ENCODE results near the gene PAFAH1B1.

PAFAH1B1 gene

DNA sequence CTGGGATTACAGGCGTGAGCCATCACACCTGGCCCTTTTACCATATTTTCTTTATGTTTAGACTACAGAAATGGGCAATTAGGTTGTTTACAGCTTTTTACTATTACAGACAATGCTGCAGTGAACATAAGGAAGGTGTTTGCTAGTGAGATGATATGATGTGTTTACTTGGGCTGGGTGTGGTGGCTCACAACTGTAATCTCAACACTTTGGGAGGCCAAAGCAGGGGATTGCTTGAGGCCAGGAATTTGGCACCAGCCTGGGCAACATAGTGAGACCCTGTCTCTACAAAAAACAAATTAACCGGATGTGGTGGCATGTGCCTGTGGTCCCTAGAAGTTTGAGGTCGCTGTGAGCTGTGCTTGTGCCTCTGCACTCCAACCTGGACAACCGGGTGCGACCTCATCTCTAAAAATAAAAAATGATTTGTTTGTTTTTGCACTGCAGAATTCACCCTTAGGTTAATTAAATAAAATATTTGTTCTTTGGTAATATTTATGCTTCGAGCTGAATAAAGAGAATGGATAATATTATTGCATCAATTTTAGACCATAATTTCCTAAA is 15.0 kb downstream of the PAFAH1B1 start:
- Histone ChIP-seq H2BK120ac (ENCODE audit: insufficient read depth, low read length, poor library complexity) (no peak overlapping the region), H3K4me2 (ENCODE audit: low read length) (no peak overlapping the region), H3K4ac (ENCODE audit: low read depth, low read length) (peak overlapping the region; percentile 74), H2BK5ac (ENCODE audit: low read depth, low read length, poor library complexity) (no peak overlapping the region), H4K12ac (ENCODE audit: low read depth, low read length) (no peak overlapping the region), H4K91ac (ENCODE audit: low read depth, low read length) (no peak overlapping the region), H2BK12ac (ENCODE audit: low read length) (no peak overlapping the region), H3K4me3 (ENCODE audit: low read depth, low read length) (no peak overlapping the region), H3K4me1 (ENCODE audit: control insufficient read depth in 1 of 2, insufficient read depth in 2 of 2, low read length in 2 of 2) (no peaks in the 10 kb centered on the region), H2AFZ (ENCODE audit: insufficient read depth, low read length, poor library complexity) (no peak overlapping the region), H3K27ac (ENCODE audit: low read depth, low read length) (no peak overlapping the region), H3K23ac (ENCODE audit: low read length) (no peak overlapping the region), H4K8ac (ENCODE audit: low read depth, low read length) (no peak overlapping the region), H3K79me2 (ENCODE audit: control insufficient read depth, insufficient read depth, low read length, poor library complexity) (peaks cover 36% of the 10 kb centered on the region), H3K79me1 (ENCODE audit: low read length) (no peaks in the 10 kb centered on the region), H2AK5ac (ENCODE audit: low read length) (no peak overlapping the region), H3K36me3 (ENCODE audit: control insufficient read depth in 1 of 2, insufficient read depth in 2 of 2, low read length in 2 of 2) (peaks cover 5 to 9% of the 10 kb centered on the region in 2 experiments), H3K18ac (ENCODE audit: low read length) (no peak overlapping the region), H3K9me3 (ENCODE audit: insufficient read depth, low read depth, low read length) (peaks cover 2% of the 10 kb centered on the region), H3K27me3 (ENCODE audit: insufficient read depth, low read length) (no peaks in the 10 kb centered on the region), H3K14ac (ENCODE audit: low read length) (no peak overlapping the region), H3K9ac (ENCODE audit: low read length) (no peak overlapping the region)
- no peak for DNase-seq
- no CpG with 5 or more reads among the region's 6 CpGs for WGBS (ENCODE audit: extremely low coverage, insufficient coverage, insufficient read length)

DNA sequence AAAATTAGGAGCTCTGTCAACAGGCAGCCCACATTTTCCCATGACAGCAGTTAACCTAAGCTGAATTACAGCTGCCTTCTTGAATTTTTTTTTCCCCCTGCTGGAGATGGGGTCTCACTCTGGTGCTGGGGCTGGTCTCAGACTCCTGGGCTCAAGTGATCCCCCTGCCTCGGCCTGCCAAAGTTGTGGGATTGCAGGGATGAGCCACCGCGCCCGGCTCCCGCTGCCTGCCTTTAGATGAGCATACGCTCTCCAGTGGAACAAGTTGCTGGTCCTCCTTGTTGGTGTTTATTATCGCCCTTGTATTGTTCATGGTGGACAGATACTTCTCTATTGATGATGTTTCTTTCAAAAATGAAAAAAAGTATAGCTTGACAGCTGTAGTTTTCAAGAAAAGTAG is 15.6 kb downstream of the PAFAH1B1 start:
- no peak overlapping the region for H3K18ac ChIP-seq (ENCODE audit: low read length)
- no peak overlapping the region for H3K4me2 ChIP-seq (ENCODE audit: low read length)
- no peak for DNase-seq
- no peak overlapping the region for H2BK5ac ChIP-seq (ENCODE audit: low read depth, low read length, poor library complexity)
- no peak overlapping the region for H2BK12ac ChIP-seq (ENCODE audit: low read length)
- no peak overlapping the region for H2AFZ ChIP-seq (ENCODE audit: insufficient read depth, low read length, poor library complexity)
- no peak overlapping the region for H2BK120ac ChIP-seq (ENCODE audit: insufficient read depth, low read length, poor library complexity)
- H3K4me3 ChIP-seq (ENCODE audit: low read depth, low read length): no peak overlapping the region
- peaks cover 38% of the 10 kb centered on the region for H3K79me2 ChIP-seq (ENCODE audit: control insufficient read depth, insufficient read depth, low read length, poor library complexity)
- no CpG with 5 or more reads among the region's 7 CpGs for WGBS (ENCODE audit: extremely low coverage, insufficient coverage, insufficient read length)
- H3K23ac ChIP-seq (ENCODE audit: low read length): no peak overlapping the region
- H3K79me1 ChIP-seq (ENCODE audit: low read length): no peaks in the 10 kb centered on the region
- no peak overlapping the region for H3K27ac ChIP-seq (ENCODE audit: low read depth, low read length)
- no peak overlapping the region for H3K14ac ChIP-seq (ENCODE audit: low read length)
- H4K91ac ChIP-seq (ENCODE audit: low read depth, low read length): no peak overlapping the region
- H2AK5ac ChIP-seq (ENCODE audit: low read length): no peak overlapping the region
- H3K4me1 ChIP-seq (ENCODE audit: control insufficient read depth in 1 of 2, insufficient read depth in 2 of 2, low read length in 2 of 2): no peaks in the 10 kb centered on the region
- H3K9me3 ChIP-seq (ENCODE audit: insufficient read depth, low read depth, low read length): peaks cover 3% of the 10 kb centered on the region
- no peak overlapping the region for H4K12ac ChIP-seq (ENCODE audit: low read depth, low read length)
- H3K27me3 ChIP-seq (ENCODE audit: insufficient read depth, low read length): no peaks in the 10 kb centered on the region
- no peak overlapping the region for H4K8ac ChIP-seq (ENCODE audit: low read depth, low read length)
- H3K36me3 ChIP-seq (ENCODE audit: control insufficient read depth in 1 of 2, insufficient read depth in 2 of 2, low read length in 2 of 2): peaks cover 5 to 12% of the 10 kb centered on the region in 2 experiments
- H3K9ac ChIP-seq (ENCODE audit: low read length): no peak overlapping the region
- peak overlapping the region; percentile 90 for H3K4ac ChIP-seq (ENCODE audit: low read depth, low read length)

DNA sequence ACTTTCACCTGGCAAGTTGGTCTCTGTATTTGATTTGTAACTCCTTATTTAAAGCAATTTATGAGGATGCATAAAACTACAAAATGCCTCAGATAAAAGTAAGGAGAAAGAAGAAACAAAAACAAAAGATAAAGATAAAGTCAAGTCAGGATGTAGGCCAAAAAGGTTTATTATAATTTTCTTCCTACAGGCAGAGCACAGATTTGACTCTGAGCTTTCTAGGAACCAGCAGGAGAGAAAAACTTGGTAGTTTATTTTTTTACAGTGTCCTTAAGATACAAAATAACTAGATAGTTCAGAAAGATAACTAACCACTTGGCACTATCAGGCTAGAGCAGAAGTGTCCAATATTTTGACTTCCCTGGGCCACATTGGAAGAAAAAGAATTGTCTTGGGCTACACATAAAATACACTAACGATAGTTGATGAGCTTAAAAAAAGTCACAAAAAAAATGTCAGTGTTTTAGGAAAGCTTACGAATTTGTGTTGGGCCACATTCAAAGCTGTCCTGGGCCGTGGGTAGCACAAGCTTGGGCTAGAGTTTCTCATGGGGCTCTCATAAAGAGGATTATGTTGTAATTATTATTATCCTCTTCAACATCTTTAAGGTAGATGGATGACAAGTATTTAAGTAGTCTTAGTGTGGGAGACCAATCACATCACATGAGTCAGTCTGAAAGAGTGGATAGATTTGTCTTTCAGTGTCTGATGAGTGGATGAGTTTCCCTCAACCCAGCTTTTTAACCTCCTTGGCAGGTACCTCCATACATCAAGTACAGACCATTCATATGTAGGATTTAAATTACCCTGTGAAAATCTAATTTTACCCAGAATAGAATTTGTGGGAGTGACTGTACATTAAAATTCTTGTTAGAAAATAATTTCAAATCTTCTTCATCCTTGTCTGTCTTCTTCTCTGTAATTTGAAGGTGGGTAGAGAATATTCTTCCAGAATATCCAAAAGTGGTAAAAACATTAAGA is 17.0 kb downstream of the PAFAH1B1 start:
- Histone ChIP-seq H4K91ac (ENCODE audit: low read depth, low read length) (no peak overlapping the region), H4K8ac (ENCODE audit: low read depth, low read length) (no peak overlapping the region), H3K14ac (ENCODE audit: low read length) (no peak overlapping the region), H3K18ac (ENCODE audit: low read length) (no peak overlapping the region), H3K23ac (ENCODE audit: low read length) (no peak overlapping the region), H4K12ac (ENCODE audit: low read depth, low read length) (no peak overlapping the region), H2AK5ac (ENCODE audit: low read length) (no peak overlapping the region), H2BK120ac (ENCODE audit: insufficient read depth, low read length, poor library complexity) (no peak overlapping the region), H2BK5ac (ENCODE audit: low read depth, low read length, poor library complexity) (no peak overlapping the region), H3K79me2 (ENCODE audit: control insufficient read depth, insufficient read depth, low read length, poor library complexity) (peaks cover 35% of the 10 kb centered on the region), H2BK12ac (ENCODE audit: low read length) (no peak overlapping the region), H3K4me2 (ENCODE audit: low read length) (no peak overlapping the region), H3K27me3 (ENCODE audit: insufficient read depth, low read length) (no peaks in the 10 kb centered on the region), H3K4ac (ENCODE audit: low read depth, low read length) (peak overlapping the region; percentile 75), H3K79me1 (ENCODE audit: low read length) (no peaks in the 10 kb centered on the region), H3K4me3 (ENCODE audit: low read depth, low read length) (no peak overlapping the region), H3K9me3 (ENCODE audit: insufficient read depth, low read depth, low read length) (peaks cover 3% of the 10 kb centered on the region), H2AFZ (ENCODE audit: insufficient read depth, low read length, poor library complexity) (no peak overlapping the region), H3K27ac (ENCODE audit: low read depth, low read length) (no peak overlapping the region), H3K4me1 (ENCODE audit: control insufficient read depth in 1 of 2, insufficient read depth in 2 of 2, low read length in 2 of 2) (no peaks in the 10 kb centered on the region), H3K9ac (ENCODE audit: low read length) (no peak overlapping the region), H3K36me3 (ENCODE audit: control insufficient read depth in 1 of 2, insufficient read depth in 2 of 2, low read length in 2 of 2) (peaks cover 6 to 10% of the 10 kb centered on the region in 2 experiments)
- DNase-seq: no peak
- no CpG with 5 or more reads among the region's 3 CpGs for WGBS (ENCODE audit: extremely low coverage, insufficient coverage, insufficient read length)

DNA sequence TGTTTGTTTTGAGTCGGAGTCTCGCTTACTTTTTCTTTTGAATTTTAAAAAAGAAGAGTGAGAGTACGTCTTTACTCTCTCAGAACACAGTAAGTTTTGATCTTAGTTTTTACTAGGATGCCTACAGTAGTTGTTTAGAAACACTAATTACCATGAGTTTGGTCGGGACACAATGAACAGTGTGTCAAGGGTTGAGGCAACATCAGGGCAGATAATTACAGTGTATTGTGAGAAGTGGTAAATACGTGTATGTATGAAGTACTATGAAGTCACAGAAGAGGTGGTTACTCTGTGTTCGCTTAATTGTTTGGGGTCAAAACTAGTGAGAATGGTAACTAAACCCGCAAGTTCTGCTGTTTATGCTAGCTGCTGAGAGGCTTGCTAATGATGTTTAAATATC is 18.2 kb downstream of the PAFAH1B1 start:
- no peaks in the 10 kb centered on the region for H3K27me3 ChIP-seq (ENCODE audit: insufficient read depth, low read length)
- no peaks in the 10 kb centered on the region for H3K79me1 ChIP-seq (ENCODE audit: low read length)
- no peak overlapping the region for H2AFZ ChIP-seq (ENCODE audit: insufficient read depth, low read length, poor library complexity)
- H3K18ac ChIP-seq (ENCODE audit: low read length): no peak overlapping the region
- H3K36me3 ChIP-seq (ENCODE audit: control insufficient read depth in 1 of 2, insufficient read depth in 2 of 2, low read length in 2 of 2): peaks cover 6 to 10% of the 10 kb centered on the region in 2 experiments
- H4K8ac ChIP-seq (ENCODE audit: low read depth, low read length): no peak overlapping the region
- no peak overlapping the region for H3K4me3 ChIP-seq (ENCODE audit: low read depth, low read length)
- peaks cover 34% of the 10 kb centered on the region for H3K79me2 ChIP-seq (ENCODE audit: control insufficient read depth, insufficient read depth, low read length, poor library complexity)
- H3K4me1 ChIP-seq (ENCODE audit: control insufficient read depth in 1 of 2, insufficient read depth in 2 of 2, low read length in 2 of 2): no peaks in the 10 kb centered on the region
- no CpG with 5 or more reads among the region's 7 CpGs for WGBS (ENCODE audit: extremely low coverage, insufficient coverage, insufficient read length)
- no peak overlapping the region for H3K4me2 ChIP-seq (ENCODE audit: low read length)
- H2AK5ac ChIP-seq (ENCODE audit: low read length): no peak overlapping the region
- no peak overlapping the region for H3K14ac ChIP-seq (ENCODE audit: low read length)
- H4K91ac ChIP-seq (ENCODE audit: low read depth, low read length): no peak overlapping the region
- H2BK5ac ChIP-seq (ENCODE audit: low read depth, low read length, poor library complexity): no peak overlapping the region
- H3K27ac ChIP-seq (ENCODE audit: low read depth, low read length): no peak overlapping the region
- H3K23ac ChIP-seq (ENCODE audit: low read length): no peak overlapping the region
- no peak overlapping the region for H3K9ac ChIP-seq (ENCODE audit: low read length)
- no peak overlapping the region for H2BK12ac ChIP-seq (ENCODE audit: low read length)
- peaks cover 3% of the 10 kb centered on the region for H3K9me3 ChIP-seq (ENCODE audit: insufficient read depth, low read depth, low read length)
- H3K4ac ChIP-seq (ENCODE audit: low read depth, low read length): peak overlapping the region; percentile 29
- peak in 1 of 2 donors; percentile 43 for DNase-seq
- H4K12ac ChIP-seq (ENCODE audit: low read depth, low read length): no peak overlapping the region
- no peak overlapping the region for H2BK120ac ChIP-seq (ENCODE audit: insufficient read depth, low read length, poor library complexity)

All from trophoblast cell (in vitro differentiated cells and primary cell).